ENCODE data around the gene YIPF1.

- TF ChIP-seq CTCF (IDR thresholded peaks at IDR 0.05; ENCODE audit: insufficient read depth, low read length) (no peak), POLR2AphosphoS5 (IDR thresholded peaks at IDR 0.05; ENCODE audit: low read depth) (no peak)
Measured at GRCh38 chr1:53804181-53804580, 85.4 kb downstream of the YIPF1 start.

Measured in HL-60 (cell line).